K562 (cell line): ENCODE data around the gene ATP6V0E2. TPM values are rescaled to one million over a fixed set of nuclear protein-coding genes. Genes with fewer than 3 reads are reported as not detected.

Source experiments
- ATAC-seq: fragments of 200-7000 bp; cut with Tn5 transposase; 3 replicates; pipeline ENCODE4 v1.9.1; 2020; ENCODE audit warnings: moderate library complexity
- BruUV-seq: library from RNA; stranded (reverse); fragments of 400-500 nt; replicated peaks from 2 replicates; lab custom pipeline; 2021; lab: Mats Ljungman, UMichigan
- CTCF ChIA-PET: fragments of 300-600 bp; formaldehyde crosslinking; extraction: SDS; loops from one replicate; lab custom pipeline; 2021; ENCODE audit warnings: low intra/inter-chr PET ratio; lab: Yijun Ruan, JAX
- POLR2A ChIA-PET: fragments of 300-600, 350-650 bp; sonication (Branson Sonifier 250); formaldehyde crosslinking; extraction: SDS; loops from one replicate; lab custom pipeline; 2021; ENCODE audit warnings: antibody characterized with exemption, inconsistent platforms; lab: Yijun Ruan, JAX
- DNase-seq, 4 experiments: peaks; one replicate each; pipeline versions ENCODE4 v3.0.0 to v3.0.0-alpha.2; 2011 to 2018; ENCODE audit warnings: low spot score in 3 of 4, mixed read lengths in 3 of 4; ENCODE audit errors: extremely low read depth in 1 of 4
- FAIRE-seq: peaks from 2 replicates; lab custom pipeline; 2011; peaks lifted over from hg19 to GRCh38; lab: Jason Lieb, UNC
- H2AFZ ChIP-seq: 2 replicates; pipeline ENCODE4 v1.6.0; 2011; ENCODE audit warnings: low read depth, low read length, control low read depth, inconsistent platforms
- H3K27ac ChIP-seq: fragments of 200-600 bp; 3 replicates; pipeline ENCODE4 v1.8.0; 2011; ENCODE audit warnings: low read depth, mild to moderate bottlenecking, control low read depth, inconsistent platforms, low read length, moderate library complexity, mixed read lengths; ENCODE audit errors: extremely low read depth
- H3K27me3 ChIP-seq, 2 experiments: fragments of 300-600 bp in 1 of 2; 2 replicates in 1 of 2; 3 replicates in 1 of 2; pipeline versions ENCODE4 v1.6.0 to v1.8.0; 2011; ENCODE audit warnings: inconsistent platforms in 2 of 2, low read length in 2 of 2, mild to moderate bottlenecking in 1 of 2, mixed read lengths in 1 of 2, moderate library complexity in 1 of 2; ENCODE audit not compliant: control insufficient read depth in 2 of 2, insufficient read depth in 2 of 2
- H3K36me3 ChIP-seq: fragments of 300-600 bp; 3 replicates; pipeline ENCODE4 v1.8.0; 2011; ENCODE audit warnings: mild to moderate bottlenecking, low read length, inconsistent platforms; ENCODE audit not compliant: control insufficient read depth, insufficient read depth
- H3K4me1 ChIP-seq, 2 experiments: fragments of 200-600 bp in 1 of 2; replicated peaks in 1 of 2; 2 replicates in 1 of 2; 3 replicates in 1 of 2; pipeline versions ENCODE4 v1.5.1 to v1.8.0; 2011; ENCODE audit warnings: inconsistent platforms in 2 of 2, low read length in 2 of 2, mild to moderate bottlenecking in 1 of 2, mixed read lengths in 1 of 2, moderate library complexity in 1 of 2; ENCODE audit not compliant: control insufficient read depth in 2 of 2, insufficient read depth in 2 of 2
- H3K4me2 ChIP-seq: 2 replicates; pipeline ENCODE4 v1.6.1; 2011; ENCODE audit warnings: low read length, control low read depth, inconsistent platforms, mixed read lengths; ENCODE audit not compliant: insufficient read depth
- H3K4me3 ChIP-seq: fragments of 200-600 bp; sonication (generic), shearing (Covaris generic); 2 replicates; pipeline ENCODE4 v1.5.1; 2016; ENCODE audit warnings: control low read depth, inconsistent platforms
- H3K79me2 ChIP-seq: fragments of 200-600 bp; 3 replicates; pipeline ENCODE4 v1.8.0; 2011; ENCODE audit warnings: low read length, inconsistent platforms; ENCODE audit not compliant: control insufficient read depth, insufficient read depth
- H3K9ac ChIP-seq, 2 experiments: 2 replicates each; pipeline versions ENCODE4 v1.6.0 to v1.6.1; 2011; ENCODE audit warnings: low read depth in 2 of 2, low read length in 2 of 2, control low read depth in 1 of 2, inconsistent platforms in 1 of 2, mild to moderate bottlenecking in 1 of 2, mixed read lengths in 1 of 2; ENCODE audit not compliant: insufficient read depth in 1 of 2
- H3K9me1 ChIP-seq: one replicate; pipeline ENCODE4 v1.6.0; 2011; ENCODE audit warnings: inconsistent platforms, mild to moderate bottlenecking, low read length, moderate library complexity; ENCODE audit not compliant: control insufficient read depth, insufficient read depth
- H3K9me3 ChIP-seq: replicated peaks from 2 replicates; pipeline ENCODE4 v1.5.1; 2011; ENCODE audit warnings: low read depth, low read length, inconsistent platforms; ENCODE audit not compliant: control insufficient read depth, insufficient read depth
- H4K20me1 ChIP-seq: replicated peaks from 2 replicates; pipeline ENCODE4 v1.6.1; 2011; ENCODE audit warnings: low read length, inconsistent platforms, mixed read lengths; ENCODE audit not compliant: control insufficient read depth, insufficient read depth
- GABPA ChIP-seq: fragments of 200-800 bp; sonication (Bioruptor generic); conservative IDR thresholded peaks from 2 replicates; pipeline ENCODE4 v1.6.1; 2016; ENCODE audit warnings: low read depth, missing genetic modification characterization, missing compliant biosample characterization
- GABPB1 ChIP-seq: sonication (generic); formaldehyde crosslinking; IDR thresholded peaks from 2 replicates; pipeline ENCODE4 v1.8.0; 2022; ENCODE audit warnings: mild to moderate bottlenecking, missing genetic modification reagents
- GTF2A2 ChIP-seq: IDR thresholded peaks from 2 replicates; pipeline ENCODE4 v1.6.1; 2016; ENCODE audit warnings: mild to moderate bottlenecking, missing genetic modification characterization, missing compliant biosample characterization
- MAX ChIP-seq: sonication (generic); formaldehyde crosslinking; IDR thresholded peaks from 2 replicates; pipeline ENCODE4 v1.9.0; 2022; ENCODE audit warnings: mild to moderate bottlenecking, missing genetic modification reagents
- MBD2 ChIP-seq: sonication (generic); IDR thresholded peaks from 2 replicates; pipeline ENCODE4 v1.6.1; 2016; ENCODE audit warnings: low read depth, borderline replicate concordance
- MEIS2 ChIP-seq: fragments of 450-650 bp; IDR thresholded peaks from 2 replicates; pipeline ENCODE4 v1.6.1; 2014; ENCODE audit warnings: mild to moderate bottlenecking; ENCODE audit not compliant: partially characterized antibody
- PKNOX1 ChIP-seq: fragments of 450-650 bp; IDR thresholded peaks from 2 replicates; pipeline ENCODE4 v1.6.1; 2016
- ZC3H4 ChIP-seq: sonication (generic); formaldehyde crosslinking; IDR thresholded peaks from 2 replicates; pipeline ENCODE4 v1.9.0; 2021; ENCODE audit warnings: missing genetic modification reagents, borderline replicate concordance
- ZNF695 ChIP-seq: fragments of 450-650 bp; formaldehyde crosslinking; IDR thresholded peaks from 2 replicates; pipeline ENCODE4 v1.4.0; 2020; ENCODE audit warnings: mild to moderate bottlenecking, moderate library complexity
- WGBS: fragments of 100-300 bp; shearing (Covaris generic); methylation state at CpG from one replicate; pipeline ENCODE4 v1.1.6; 2016; ENCODE audit warnings: low coverage, mixed read lengths; ENCODE audit not compliant: insufficient coverage; ENCODE audit errors: missing lambda C conversion rate; 5-methylcytosine and 5-hydroxymethylcytosine counted together
- in situ Hi-C: fragments of 300-500 bp; cut with MboI; formaldehyde crosslinking; loops from 4 replicates; pipeline ENCODE4 v1.15.0; 2018; ENCODE audit warnings: inconsistent platforms, mixed read lengths
- intact Hi-C: fragments of 100-400 bp; cut with micrococcal nuclease; formaldehyde crosslinking; loops from 2 replicates; pipeline ENCODE4 v1.14.2; 2022
- polyA plus RNA-seq, 8 experiments: library from polyadenylated mRNA; depleted of rRNA in 4 of 8; stranded (reverse) in 5 of 8; unstranded in 3 of 8; fragments of >200 nt; fragmentation: Nextera tagmentation in 2 of 8; fragmentation: Illumina TruSeq in 1 of 8; extraction: Ambion mirVana in 2 of 8; extraction: Trizol in 1 of 8; gene quantifications; 2 replicates each; pipeline versions ENCODE4 v1.2.1 to v1.2.3, GENCODE V29; 2011 to 2014; ENCODE audit warnings: inconsistent platforms in 1 of 8, missing spikeins in 1 of 8
- total RNA-seq, 7 experiments: library from RNA; depleted of rRNA in 6 of 7; stranded (reverse); fragments of >200 nt in 6 of 7; fragmentation: Illumina TruSeq in 2 of 7; extraction: Trizol in 2 of 7; gene quantifications; 2 replicates each; pipeline versions ENCODE4 v1.2.1 to v1.2.3, GENCODE V29; 2011 to 2021; ENCODE audit warnings: low replicate concordance in 1 of 7
- TF ChIP-seq, protein P1 (sequence below), 2 experiments: IDR thresholded peaks in 1 of 2; conservative IDR thresholded peaks in 1 of 2; 2 replicates each; pipeline ENCODE4 v1.6.1; 2016; ENCODE audit warnings: low read depth in 2 of 2, mild to moderate bottlenecking in 1 of 2, missing compliant biosample characterization in 1 of 2, missing genetic modification characterization in 1 of 2, moderate library complexity in 1 of 2

ATP6V0E2 gene
- total and polyA plus RNA-seq, 9 of the 15 experiments (the other 6 are each of a cell fraction or from before 2014, with no cell fraction given), result 0.55 to 18.5 (median 10.9) TPM

- TF ChIP-seq GABPB1 (CRISPR knock-in tag) (0 out of 2 replicates have a peak, but pooled peaks have one; percentile 31), ZC3H4 (CRISPR knock-in tag) (peak; percentile 65; the same call in 1 of the 2 replicates), GABPA (tag) (0 out of 2 replicates have a peak, but pooled peaks have one; percentile 26)
- TF ChIP-seq, all 486 proteins: peak for 5
Observed at GRCh38 chr7:149866779-149867447, 6.9 kb upstream of the ATP6V0E2 start (continued).

GRCh38 chr7:149867762-149868622, 5.8 kb upstream of the ATP6V0E2 start:
- H2AFZ ChIP-seq, result no peak overlapping the region
- ChIA-PET POLR2A (interaction anchor here (0.5 to 1.4 kb wide), 4 partner anchors 14 to 535 kb away, joined by 3 to 6 read pairs (median 4); no protein-coding TSS in a partner anchor), CTCF (no interaction called here)
- H3K9me3 ChIP-seq, result no peaks in the 10 kb centered on the region
- peaks cover 25% of the 10 kb centered on the region for H4K20me1 ChIP-seq
- no peaks in the 10 kb centered on the region for H3K9me1 ChIP-seq
- no peak for TF ChIP-seq ZNF695 (CRISPR knock-in tag)
- peak; percentile 32 for TF ChIP-seq MEIS2
- 0 out of 2 replicates have a peak, but pooled peaks have one; percentile 12 for TF ChIP-seq MAX (CRISPR knock-in tag)
- TF ChIP-seq, protein P1, sequence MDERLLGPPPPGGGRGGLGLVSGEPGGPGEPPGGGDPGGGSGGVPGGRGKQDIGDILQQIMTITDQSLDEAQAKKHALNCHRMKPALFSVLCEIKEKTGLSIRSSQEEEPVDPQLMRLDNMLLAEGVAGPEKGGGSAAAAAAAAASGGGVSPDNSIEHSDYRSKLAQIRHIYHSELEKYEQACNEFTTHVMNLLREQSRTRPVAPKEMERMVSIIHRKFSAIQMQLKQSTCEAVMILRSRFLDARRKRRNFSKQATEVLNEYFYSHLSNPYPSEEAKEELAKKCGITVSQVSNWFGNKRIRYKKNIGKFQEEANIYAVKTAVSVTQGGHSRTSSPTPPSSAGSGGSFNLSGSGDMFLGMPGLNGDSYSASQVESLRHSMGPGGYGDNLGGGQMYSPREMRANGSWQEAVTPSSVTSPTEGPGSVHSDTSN (CRISPR knock-in tag; IDR thresholded peaks at IDR 0.05; ENCODE audit: low read depth), result no peak
- TF ChIP-seq, protein P1 (tag; conservative IDR thresholded peaks at IDR 0.05; ENCODE audit: low read depth), result 0 out of 2 replicates have a peak, but pooled peaks have one; percentile 22
- no peak for TF ChIP-seq GTF2A2 (tag)
- no peak for TF ChIP-seq MBD2
- peak; percentile 81 for TF ChIP-seq PKNOX1
- H3K9ac ChIP-seq, result peak overlapping the region in 1 of 2 experiments; percentile 59; a peak in 2 of 4 replicates
- H3K4me2 ChIP-seq, result no peak overlapping the region
- H3K27ac ChIP-seq, result no peak overlapping the region
- H3K4me3 ChIP-seq, result no peak overlapping the region
- BruUV-seq, result no TSS peak
- ATAC-seq (no peak), DNase-seq (no peak), FAIRE-seq (no peak)
- H3K27me3 ChIP-seq, result peaks cover 32 to 61% of the 10 kb centered on the region in 2 experiments
- no peaks in the 10 kb centered on the region for H3K79me2 ChIP-seq
- intact Hi-C loops, result no loop called here
- in situ Hi-C loops, result loop anchor here (25.0 kb wide), 1 partner anchor 169 kb away; no protein-coding TSS in a partner anchor
- no peaks in the 10 kb centered on the region for H3K36me3 ChIP-seq
- WGBS, result 31% methylated on average over 25 of the region's 25 CpGs
- H3K4me1 ChIP-seq, result peaks cover 7 to 9% of the 10 kb centered on the region in 2 experiments; a peak in 4 of 5 replicates
